Muscle layer of duodenum (tissue), 2 donors: ENCODE data around the gene KIF21A.

ENCODE experiments used
- H3K27ac ChIP-seq: one replicate; pipeline ENCODE4 v1.7.0; 2013; ENCODE audit warnings: mild to moderate bottlenecking, low read length
- H3K27me3 ChIP-seq: one replicate; pipeline ENCODE4 v1.7.0; 2013; ENCODE audit warnings: low read depth, mild to moderate bottlenecking, control low read depth, low read length
- H3K36me3 ChIP-seq, 2 donors: one replicate each; pipeline ENCODE4 v1.7.0; 2013; ENCODE audit warnings: low read length in 2 of 2, control low read depth in 1 of 2, mild to moderate bottlenecking in 1 of 2; ENCODE audit not compliant: insufficient read depth in 2 of 2, control insufficient read depth in 1 of 2
- H3K4me1 ChIP-seq, 2 donors: one replicate each; pipeline ENCODE4 v1.7.0; 2013; ENCODE audit warnings: low read length in 2 of 2, mild to moderate bottlenecking in 2 of 2, control low read depth in 1 of 2, moderate library complexity in 1 of 2; ENCODE audit not compliant: insufficient read depth in 2 of 2, control insufficient read depth in 1 of 2
- H3K4me3 ChIP-seq, 2 donors: one replicate each; pipeline ENCODE4 v1.7.0; 2013; ENCODE audit warnings: low read length in 2 of 2, low read depth in 1 of 2, mild to moderate bottlenecking in 1 of 2
- H3K9me3 ChIP-seq, 2 donors: one replicate each; pipeline ENCODE4 v1.7.0; 2013; ENCODE audit warnings: low read length in 2 of 2, control low read depth in 1 of 2, mild to moderate bottlenecking in 1 of 2; ENCODE audit not compliant: control insufficient read depth in 1 of 2
- donor health status: healthy.

Gene KIF21A

GRCh38 chr12:39332661-39333175, 110.2 kb downstream of the KIF21A start:
- Histone ChIP-seq H3K36me3 (peaks cover 16 to 28% of the 10 kb centered on the region in 2 donors), H3K4me1 (no peaks in the 10 kb centered on the region)

DNA sequence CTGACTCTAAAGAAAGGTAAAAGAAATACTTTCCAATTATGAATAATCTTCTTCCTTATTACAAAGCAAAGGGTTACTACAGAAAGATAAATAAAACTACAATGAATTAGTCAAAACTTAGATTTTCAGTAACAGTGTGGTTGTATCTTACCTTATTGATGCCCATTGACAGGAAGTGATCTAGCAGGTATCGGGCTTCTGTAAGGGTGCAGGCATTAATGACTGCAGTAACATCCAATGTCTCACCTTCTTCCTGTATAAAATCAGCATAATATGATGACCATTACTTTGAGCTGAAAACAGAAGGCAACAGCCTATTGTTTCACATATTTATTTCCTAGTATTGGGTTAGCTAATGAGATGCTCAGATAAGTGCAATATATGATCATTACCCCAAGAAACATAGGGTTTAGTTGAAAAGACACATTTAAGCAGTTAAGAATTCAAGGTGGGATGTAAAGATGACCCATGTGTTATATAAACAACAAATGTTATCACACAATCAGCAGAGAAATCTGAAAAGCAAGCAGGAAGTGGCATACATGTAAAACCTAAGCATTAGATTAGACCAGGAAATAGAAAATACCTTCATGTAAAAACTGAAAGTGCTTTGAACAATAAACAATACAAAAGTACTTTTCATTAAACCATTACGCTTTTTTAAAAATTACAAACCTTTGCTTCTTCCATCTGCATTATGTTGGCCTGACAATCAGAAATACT, 111.2 kb downstream of the KIF21A start:
- Histone ChIP-seq H3K36me3 (peaks cover 13 to 28% of the 10 kb centered on the region in 2 donors), H3K27ac (no peak overlapping the region), H3K4me3 (no peak overlapping the region), H3K4me1 (no peaks in the 10 kb centered on the region), H3K9me3 (no peaks in the 10 kb centered on the region), H3K27me3 (no peaks in the 10 kb centered on the region)

More at GRCh38 chr12:39332661-39333175, 110.2 kb downstream of the KIF21A start:
- Histone ChIP-seq H3K27ac (no peak overlapping the region), H3K27me3 (no peaks in the 10 kb centered on the region), H3K4me3 (no peak overlapping the region), H3K9me3 (no peaks in the 10 kb centered on the region)

- Histone ChIP-seq H3K27me3 (no peaks in the 10 kb centered on the region), H3K9me3 (no peaks in the 10 kb centered on the region), H3K4me3 (no peak overlapping the region), H3K27ac (no peak overlapping the region), H3K36me3 (peaks cover 13 to 24% of the 10 kb centered on the region in 2 donors), H3K4me1 (no peaks in the 10 kb centered on the region)
Observed at GRCh38 chr12:39329876-39330275, 113.0 kb downstream of the KIF21A start.

DNA sequence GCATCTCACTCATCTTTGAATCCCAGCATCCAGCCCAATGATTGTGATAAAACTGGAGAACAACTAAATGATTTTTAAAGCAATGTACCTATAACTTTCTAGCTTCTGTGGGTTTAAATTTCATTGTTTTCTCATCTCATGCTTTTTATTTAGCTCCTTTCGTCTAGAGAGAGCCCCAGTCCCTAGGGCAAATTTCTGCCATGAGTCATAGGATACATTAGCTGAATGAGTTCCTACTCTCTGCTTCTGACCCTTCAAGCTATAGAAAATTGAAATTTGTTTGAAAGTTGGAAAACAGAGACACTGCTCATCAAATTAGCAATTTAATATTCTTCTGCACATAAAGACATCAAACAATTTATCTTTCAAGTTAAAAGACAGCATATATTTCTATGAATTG, 113.9 kb downstream of the KIF21A start:
- no peaks in the 10 kb centered on the region for H3K4me1 ChIP-seq
- no peaks in the 10 kb centered on the region for H3K27me3 ChIP-seq
- no peak overlapping the region for H3K27ac ChIP-seq
- peaks cover 13 to 24% of the 10 kb centered on the region in 2 donors for H3K36me3 ChIP-seq
- no peak overlapping the region for H3K4me3 ChIP-seq
- no peaks in the 10 kb centered on the region for H3K9me3 ChIP-seq

GRCh38 chr12:39327965-39328364, 115.0 kb downstream of the KIF21A start:
- no peaks in the 10 kb centered on the region for H3K27me3 ChIP-seq
- H3K4me1 ChIP-seq, result no peaks in the 10 kb centered on the region
- H3K9me3 ChIP-seq, result no peaks in the 10 kb centered on the region
- peaks cover 13 to 24% of the 10 kb centered on the region in 2 donors for H3K36me3 ChIP-seq
- H3K4me3 ChIP-seq, result no peak overlapping the region
- no peak overlapping the region for H3K27ac ChIP-seq

DNA sequence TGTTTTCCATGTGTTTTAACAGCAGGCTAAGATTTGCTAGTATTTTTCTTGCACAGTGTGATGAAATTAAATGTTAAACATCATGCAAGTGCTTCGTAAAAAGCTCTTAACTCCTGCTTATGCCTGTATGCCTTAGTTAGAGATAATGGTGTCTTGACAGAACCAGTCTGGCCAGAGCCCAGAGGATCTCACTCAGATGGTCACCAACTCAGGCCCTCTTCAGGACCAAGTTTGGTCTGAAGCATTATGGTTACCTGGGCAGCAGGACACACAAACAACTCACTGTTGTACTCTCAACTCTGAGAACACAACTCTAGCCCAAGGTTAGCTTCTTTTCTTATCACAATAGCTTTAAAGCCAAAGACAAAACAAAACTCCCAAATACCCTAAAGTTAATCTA, 115.4 kb downstream of the KIF21A start:
- Histone ChIP-seq H3K36me3 (peaks cover 13 to 21% of the 10 kb centered on the region in 2 donors), H3K4me1 (no peaks in the 10 kb centered on the region), H3K27me3 (no peaks in the 10 kb centered on the region), H3K27ac (no peak overlapping the region), H3K9me3 (no peaks in the 10 kb centered on the region), H3K4me3 (no peak overlapping the region)

GRCh38 chr12:39319180-39319579, 123.7 kb downstream of the KIF21A start:
- Histone ChIP-seq H3K27ac (no peak overlapping the region), H3K36me3 (no peaks in the 10 kb centered on the region), H3K4me1 (no peaks in the 10 kb centered on the region), H3K9me3 (no peaks in the 10 kb centered on the region), H3K27me3 (no peaks in the 10 kb centered on the region), H3K4me3 (no peak overlapping the region)

- H3K4me1 ChIP-seq, result no peaks in the 10 kb centered on the region
- no peak overlapping the region for H3K27ac ChIP-seq
- peaks cover 0 to 3% of the 10 kb centered on the region in 2 donors for H3K36me3 ChIP-seq
- H3K4me3 ChIP-seq, result no peak overlapping the region
- no peaks in the 10 kb centered on the region for H3K27me3 ChIP-seq
- no peaks in the 10 kb centered on the region for H3K9me3 ChIP-seq
Observed at GRCh38 chr12:39314547-39314946, 128.4 kb downstream of the KIF21A start.

DNA sequence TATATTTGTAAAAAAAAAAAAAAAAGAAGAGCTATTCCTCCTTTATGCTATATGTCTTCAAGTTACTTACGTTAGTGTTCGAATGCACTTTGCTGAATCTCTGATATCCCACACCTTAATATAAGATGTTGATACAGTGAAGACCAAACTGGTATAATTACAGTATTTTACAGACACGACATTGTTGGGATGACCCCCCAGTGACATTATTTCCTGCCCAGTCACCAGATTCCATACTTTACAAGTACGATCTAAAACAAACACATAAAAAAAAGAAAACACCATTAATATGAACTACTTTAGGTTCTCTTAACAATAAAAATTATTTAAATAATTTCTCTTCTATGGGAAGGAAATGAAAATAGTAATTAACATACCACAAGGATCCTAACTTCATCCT, 133.4 kb downstream of the KIF21A start:
- H3K4me3 ChIP-seq, result no peak overlapping the region
- H3K36me3 ChIP-seq, result peaks cover 5 to 14% of the 10 kb centered on the region in 2 donors
- H3K9me3 ChIP-seq, result no peaks in the 10 kb centered on the region
- H3K4me1 ChIP-seq, result no peaks in the 10 kb centered on the region
- no peaks in the 10 kb centered on the region for H3K27me3 ChIP-seq
- no peak overlapping the region for H3K27ac ChIP-seq

GRCh38 chr12:39301422-39301821, 141.5 kb downstream of the KIF21A start:
- Histone ChIP-seq H3K9me3 (no peaks in the 10 kb centered on the region), H3K4me3 (no peak overlapping the region), H3K27me3 (no peaks in the 10 kb centered on the region), H3K36me3 (peaks cover 7 to 20% of the 10 kb centered on the region in 2 donors), H3K27ac (no peak overlapping the region), H3K4me1 (no peaks in the 10 kb centered on the region)

GRCh38 chr12:39300799-39301198, 142.1 kb downstream of the KIF21A start:
- Histone ChIP-seq H3K4me3 (no peak overlapping the region), H3K36me3 (peaks cover 7 to 20% of the 10 kb centered on the region in 2 donors), H3K27me3 (no peaks in the 10 kb centered on the region), H3K4me1 (no peaks in the 10 kb centered on the region), H3K27ac (no peak overlapping the region), H3K9me3 (no peaks in the 10 kb centered on the region)

DNA sequence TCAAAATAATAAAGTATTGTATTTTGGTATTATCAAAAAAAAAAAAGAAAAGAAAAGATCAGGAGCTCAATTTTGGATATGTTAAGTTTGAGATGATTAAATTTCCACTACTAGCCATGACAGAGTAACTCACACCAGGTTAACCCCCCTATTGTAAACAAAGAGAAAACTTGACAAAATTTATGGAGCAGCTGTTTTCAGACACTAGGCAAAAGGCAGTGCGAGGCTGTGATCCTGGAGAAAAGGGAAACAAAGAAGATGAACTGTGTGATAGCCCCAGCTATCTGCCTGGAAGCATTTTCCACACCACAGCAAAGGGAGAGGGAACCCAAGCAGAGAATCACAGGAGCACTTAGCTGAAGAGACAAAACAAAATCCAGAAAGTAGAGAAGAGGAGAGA, 145.0 kb downstream of the KIF21A start:
- peaks cover 0 to 5% of the 10 kb centered on the region in 2 donors for H3K36me3 ChIP-seq
- no peaks in the 10 kb centered on the region for H3K9me3 ChIP-seq
- no peaks in the 10 kb centered on the region for H3K4me1 ChIP-seq
- H3K4me3 ChIP-seq, result no peak overlapping the region
- no peaks in the 10 kb centered on the region for H3K27me3 ChIP-seq
- H3K27ac ChIP-seq, result no peak overlapping the region
